ENCODE measurements around the gene ELK4.

GRCh38 chr1:205642679-205643307, 11.0 kb upstream of the ELK4 start:
- TF ChIP-seq CTCF (IDR thresholded peaks at IDR 0.05; ENCODE audit: insufficient read depth, low read length) (no peak), REST (IDR thresholded peaks at IDR 0.05; ENCODE audit: insufficient replicate concordance, low read depth) (no peak)

Measured in HL-60 (cell line).